HG03457 (cell line): ENCODE measurements around the gene GRK4.
"Not testable (repeated sequence)": the region's sequence is repeated elsewhere in the genome, so short reads cannot be mapped to it uniquely, and the experiment has no call there.

Experiments
- ATAC-seq: cut with Tn5 transposase; IDR thresholded peaks from one replicate; pipeline ENCODE4 v1.9.1; 2021; ENCODE audit warnings: moderate number of reproducible peaks; ENCODE audit not compliant: unreplicated experiment

GRK4 gene

GRCh38 chr4:3037957-3038461 is 74.6 kb downstream of the GRK4 start:
- no peak for ATAC-seq

- ATAC-seq, result no peak
Measured at GRCh38 chr4:3039706-3040366, 76.5 kb downstream of the GRK4 start.

DNA sequence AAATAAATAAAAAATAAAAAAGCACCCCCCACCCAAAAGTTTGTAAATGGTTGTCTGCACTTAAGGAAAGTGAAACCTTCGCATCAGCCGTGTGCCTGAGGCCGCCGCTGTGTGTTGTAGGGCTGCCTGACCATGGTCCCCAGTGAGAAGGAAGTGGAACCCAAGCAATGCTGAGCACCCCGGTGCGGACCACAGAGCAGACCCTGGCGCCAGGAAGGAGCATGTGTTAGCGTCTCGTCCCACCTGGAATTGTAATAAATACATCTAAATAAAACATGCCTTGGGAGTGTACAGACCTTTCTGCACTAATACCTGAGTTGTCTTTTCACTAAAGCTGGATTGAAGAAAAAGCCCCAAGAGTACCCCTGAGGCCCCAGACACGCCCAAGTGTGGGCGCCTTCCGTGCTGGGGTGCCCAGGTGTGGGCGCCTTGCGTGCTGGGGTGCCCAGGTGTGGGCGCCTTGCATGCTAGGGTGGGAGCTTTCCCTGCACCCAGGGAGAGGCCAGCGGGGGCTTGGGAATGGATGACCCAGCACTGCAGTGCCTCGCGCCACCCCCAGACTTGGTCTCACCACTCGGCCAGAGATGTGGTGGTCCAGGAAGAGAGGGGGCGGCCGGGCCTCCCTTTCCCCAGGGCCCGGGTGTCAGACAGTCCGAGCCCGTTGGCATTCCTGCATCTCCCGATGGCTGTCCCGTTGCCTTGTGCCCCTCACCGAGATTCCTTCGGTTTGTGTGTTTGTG is 77.3 kb downstream of the GRK4 start:
- ATAC-seq, result no peak

GRCh38 chr4:3041192-3042142 is 78.1 kb downstream of the GRK4 start:
- no peak for ATAC-seq

GRCh38 chr4:3042226-3042625 is 78.9 kb downstream of the GRK4 start:
- ATAC-seq, result no peak

- ATAC-seq, result no peak
Measured at GRCh38 chr4:3043282-3044020, 80.1 kb downstream of the GRK4 start.

- peak; percentile 33 for ATAC-seq
Measured at GRCh38 chr4:3044870-3045819, 81.8 kb downstream of the GRK4 start.

DNA sequence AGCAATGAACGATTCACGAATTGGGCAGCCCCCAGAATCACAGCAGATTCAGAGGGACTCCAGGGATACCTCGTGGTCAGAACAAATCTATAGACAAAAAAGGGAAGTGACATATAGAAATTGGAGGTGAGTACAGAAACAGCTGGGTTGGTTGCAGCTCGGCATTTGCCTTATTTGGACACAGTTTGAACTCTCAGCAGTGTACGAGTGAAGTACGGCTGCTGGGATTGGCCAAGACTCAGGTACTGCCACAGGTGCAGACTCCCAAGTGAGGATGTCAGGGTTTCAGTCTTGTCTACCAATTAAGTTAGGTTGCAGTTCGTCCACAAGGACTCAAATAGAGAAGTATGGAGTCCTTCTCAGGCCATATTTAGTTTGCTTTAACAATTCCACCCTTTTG is 82.8 kb downstream of the GRK4 start:
- ATAC-seq, result no peak

DNA sequence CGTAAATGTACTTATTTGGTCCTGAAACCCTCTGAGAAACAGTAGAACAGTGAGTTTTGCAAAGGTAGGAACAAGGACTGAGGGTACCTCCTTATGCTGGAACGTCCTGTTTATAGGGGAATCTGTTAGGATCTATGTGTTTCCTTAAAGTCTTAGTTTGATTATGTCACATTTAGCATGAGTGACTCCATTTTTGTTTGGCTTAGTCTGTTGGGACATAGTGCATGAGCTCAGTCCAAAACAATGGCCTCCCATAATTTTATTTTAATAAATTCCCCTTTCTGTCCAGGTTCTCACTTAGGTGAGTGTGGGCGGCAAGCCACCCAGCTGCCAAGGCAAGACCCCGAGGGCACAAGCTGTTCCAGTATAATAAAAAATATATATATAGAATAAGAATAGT is 83.3 kb downstream of the GRK4 start:
- ATAC-seq, result no peak

GRCh38 chr4:3047464-3048286 is 84.3 kb downstream of the GRK4 start:
- peak; percentile 83 for ATAC-seq

GRCh38 chr4:3051141-3051897 is 87.9 kb downstream of the GRK4 start:
- not testable (repeated sequence) for ATAC-seq

DNA sequence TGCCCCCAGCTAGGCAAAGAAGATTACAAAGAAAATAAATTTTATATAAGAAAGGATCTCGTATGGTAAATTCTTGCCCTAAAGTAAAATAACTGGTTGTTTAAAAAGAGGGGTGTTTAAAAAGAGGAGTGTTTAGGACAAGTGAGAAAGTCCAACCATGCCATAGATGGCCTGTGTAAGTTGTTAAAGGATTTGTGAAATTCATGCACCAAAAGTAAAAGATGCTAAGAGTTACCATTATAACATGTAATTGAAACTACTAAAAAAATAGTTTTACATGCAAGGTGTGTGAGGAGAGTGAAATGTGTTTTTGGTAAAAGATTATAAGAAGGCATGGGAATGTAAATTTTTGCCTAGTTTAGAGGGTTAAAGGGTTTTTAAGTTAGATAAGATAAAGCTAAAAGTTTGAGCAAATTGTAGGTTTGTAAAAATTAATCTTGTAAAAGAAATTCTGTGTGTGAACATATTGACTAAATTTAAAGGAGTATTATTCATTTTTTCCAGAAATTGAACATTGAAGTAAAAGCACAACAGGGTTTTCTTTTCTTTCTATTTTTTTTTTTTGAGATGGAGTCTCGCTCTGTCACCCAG is 90.9 kb downstream of the GRK4 start:
- no peak for ATAC-seq

DNA sequence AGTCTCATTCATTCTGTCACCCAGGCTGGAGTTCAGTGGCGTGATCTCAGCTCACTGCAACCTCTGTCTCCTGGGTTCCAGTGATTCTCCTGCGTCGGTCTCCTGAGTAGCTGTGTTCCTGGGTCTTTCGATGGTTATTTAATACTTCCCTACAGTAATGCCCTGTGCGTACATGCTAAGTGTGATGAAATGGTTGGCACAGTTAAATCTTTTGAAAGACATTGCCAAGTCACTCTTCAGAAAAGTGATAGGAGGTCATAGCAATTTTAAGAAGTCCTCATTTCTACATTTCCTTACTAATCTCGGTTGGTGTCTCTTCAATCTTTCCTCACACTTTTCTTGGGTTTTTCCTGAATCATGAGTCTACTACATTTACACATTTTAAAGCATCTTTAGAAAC is 96.6 kb downstream of the GRK4 start:
- ATAC-seq, result no peak

DNA sequence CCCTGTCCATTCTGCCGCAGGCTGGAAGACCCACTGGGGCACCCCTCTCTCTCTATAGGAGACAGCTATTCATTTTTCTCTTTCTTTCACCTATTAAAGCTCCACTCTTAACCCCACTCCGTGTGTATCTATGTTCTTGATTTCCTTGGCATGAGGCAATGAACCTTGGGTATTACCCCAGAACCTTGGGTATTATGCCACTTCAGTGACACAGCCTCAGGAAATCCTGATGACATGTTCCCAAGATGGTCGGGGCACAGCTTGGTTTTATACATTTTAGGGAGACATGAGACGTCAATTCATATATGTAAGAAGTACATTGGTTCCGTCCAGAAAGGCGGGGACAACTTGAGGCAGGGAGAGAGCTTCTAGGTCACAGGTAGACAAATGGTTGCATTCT is 97.6 kb downstream of the GRK4 start:
- no peak for ATAC-seq

- no peak for ATAC-seq
Measured at GRCh38 chr4:3062471-3062870, 99.1 kb downstream of the GRK4 start.

GRCh38 chr4:3065551-3065950 is 102.2 kb downstream of the GRK4 start:
- ATAC-seq, result no peak

DNA sequence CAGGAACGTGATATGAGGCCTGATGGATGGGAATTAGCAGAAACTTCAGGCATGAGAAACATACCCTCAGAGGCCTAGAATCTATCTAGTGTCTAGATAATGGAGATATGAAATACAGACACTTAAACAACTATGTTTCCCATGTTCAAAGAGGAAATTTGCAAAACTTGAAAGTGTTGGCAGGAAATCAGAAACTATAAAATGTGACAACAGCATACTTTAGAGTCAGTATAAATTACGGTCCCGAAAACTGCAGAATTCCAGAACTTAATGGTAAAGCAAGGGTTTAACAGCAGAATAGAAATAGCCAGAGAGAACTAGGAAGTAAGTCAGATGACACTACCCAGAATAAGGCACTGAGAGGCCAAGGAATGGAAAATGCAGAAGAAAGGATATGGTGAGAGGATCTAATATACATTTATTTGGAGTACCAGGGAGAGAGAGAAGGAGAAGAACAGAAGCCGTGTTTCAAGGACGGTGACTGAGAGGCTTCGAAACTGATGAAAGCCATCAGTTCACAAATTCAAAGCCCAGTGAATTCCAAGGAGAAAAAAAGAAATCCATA is 103.5 kb downstream of the GRK4 start:
- no peak for ATAC-seq
